ENCODE data around the gene SRRM4. TPM values are rescaled to one million over a fixed set of nuclear protein-coding genes. Genes with fewer than 3 reads are reported as not detected.

SRRM4 gene
- total RNA-seq, 1 donor from 2014 or later, result 0.19 TPM

DNA sequence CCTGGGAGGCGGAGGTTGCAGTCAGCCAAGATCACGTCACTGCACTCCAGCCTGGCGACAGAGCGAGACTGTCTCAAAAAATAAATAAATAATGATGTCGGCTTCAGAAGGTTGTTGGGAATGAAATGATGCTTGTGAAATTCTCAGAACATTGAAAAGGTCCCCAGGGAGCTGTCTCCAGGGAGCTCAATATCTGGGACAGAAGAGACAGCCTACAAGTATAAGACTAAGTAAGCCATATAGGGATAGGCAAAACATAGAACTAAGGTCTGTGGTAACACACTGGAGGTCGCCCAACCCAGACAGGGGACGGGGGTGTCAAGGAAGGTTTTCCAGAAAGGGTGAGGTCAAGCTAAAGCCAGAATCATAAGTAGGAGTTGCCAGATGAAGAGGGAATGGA is 167.9 kb downstream of the SRRM4 start:
- DNase-seq, result no peak
- TF ChIP-seq CTCF (IDR thresholded peaks at IDR 0.05; ENCODE audit: borderline replicate concordance), result no peak
- peaks cover 4% of the 10 kb centered on the region for H3K27me3 ChIP-seq (ENCODE audit: low read depth)
- intact Hi-C loops (cut with micrococcal nuclease), result no loop called here
- H3K4me1 ChIP-seq, result peaks cover 10% of the 10 kb centered on the region
- H3K4me3 ChIP-seq, result no peak overlapping the region
- H3K27ac ChIP-seq (replicated peaks), result no peak overlapping the region
- peaks cover 3% of the 10 kb centered on the region for H3K36me3 ChIP-seq
- H3K9me3 ChIP-seq (replicated peaks), result peaks cover 18% of the 10 kb centered on the region

DNA sequence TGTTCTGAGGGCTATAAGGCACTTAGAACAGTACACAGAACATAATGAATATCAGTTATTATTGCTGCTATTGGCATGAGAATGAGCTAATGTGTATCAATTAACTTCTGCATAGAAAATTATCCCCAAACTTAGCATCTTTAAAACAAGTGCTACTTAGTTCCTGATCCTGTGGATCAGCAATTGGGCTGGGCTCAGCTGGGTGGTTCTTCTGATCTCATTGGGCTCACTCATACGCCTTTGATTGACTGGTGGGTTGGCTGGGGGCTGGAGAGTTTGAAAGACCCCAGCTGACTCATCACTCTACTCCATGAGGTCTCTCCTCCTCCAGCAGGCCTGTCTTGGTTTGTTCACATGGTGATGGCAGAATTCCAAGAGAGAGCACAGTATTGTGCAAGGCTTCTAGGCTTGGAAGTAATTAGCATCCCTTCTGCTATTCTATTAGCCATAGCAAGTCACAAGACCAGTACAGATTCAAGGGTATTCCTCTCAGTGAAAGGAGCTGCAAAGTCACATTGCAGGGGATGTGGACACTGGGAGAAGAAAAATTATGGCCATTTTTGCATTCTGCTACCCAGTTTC is 170.2 kb downstream of the SRRM4 start:
- Histone ChIP-seq H3K27ac (replicated peaks) (no peak overlapping the region), H3K9me3 (replicated peaks) (peaks cover 18% of the 10 kb centered on the region), H3K36me3 (peaks cover 3% of the 10 kb centered on the region), H3K4me1 (peaks cover 16% of the 10 kb centered on the region), H3K27me3 (ENCODE audit: low read depth) (no peaks in the 10 kb centered on the region), H3K4me3 (no peak overlapping the region)
- intact Hi-C loops (cut with micrococcal nuclease), result no loop called here
- DNase-seq, result no peak
- no peak for TF ChIP-seq CTCF (IDR thresholded peaks at IDR 0.05; ENCODE audit: borderline replicate concordance)

DNA sequence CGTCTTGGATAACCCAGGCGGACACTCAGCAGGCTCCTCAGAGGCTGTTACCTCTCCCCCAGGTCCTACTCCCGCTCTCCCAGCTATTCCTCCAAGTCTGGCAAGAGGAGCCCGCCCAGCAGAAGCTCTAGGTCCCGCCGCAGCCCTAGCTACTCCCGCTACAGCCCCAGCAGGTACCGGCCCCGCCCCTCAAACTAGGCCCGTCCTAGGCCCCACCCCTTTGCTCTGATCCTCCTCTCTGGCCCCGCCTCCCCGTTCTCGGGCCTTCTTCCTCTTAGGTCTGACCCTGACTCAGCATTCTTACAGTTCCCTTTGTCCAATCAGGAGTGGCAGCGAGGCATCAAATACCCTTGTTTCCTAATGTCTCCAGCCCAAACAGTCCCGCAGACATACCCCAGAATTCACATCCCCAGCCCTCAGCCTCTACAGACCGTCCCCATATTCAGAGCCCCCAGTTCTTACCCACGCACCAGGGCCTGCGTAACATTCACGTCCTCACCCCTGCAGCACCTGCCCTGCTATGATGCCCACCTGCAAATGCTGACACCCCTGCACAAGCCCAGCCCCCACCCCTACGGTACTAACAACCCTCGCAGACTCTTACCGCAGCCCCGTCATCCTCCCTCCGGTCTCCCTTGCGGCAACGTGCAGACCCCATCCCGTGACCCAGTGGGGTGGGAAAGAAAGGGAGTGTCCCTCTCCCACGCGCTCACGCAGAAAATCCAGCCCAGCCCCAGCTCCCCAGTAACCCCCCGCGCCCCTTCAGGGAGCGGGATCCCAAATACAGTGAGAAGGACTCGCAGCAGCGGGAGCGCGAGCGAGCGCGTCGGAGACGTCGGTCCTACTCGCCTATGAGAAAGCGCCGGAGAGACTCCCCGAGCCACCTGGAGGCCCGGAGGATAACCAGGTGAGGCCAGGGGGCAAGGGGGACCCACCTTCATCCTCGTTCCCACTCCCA is 172.4 kb downstream of the SRRM4 start:
- H3K27ac ChIP-seq (replicated peaks), result no peak overlapping the region
- no peak for TF ChIP-seq CTCF (IDR thresholded peaks at IDR 0.05; ENCODE audit: borderline replicate concordance)
- DNase-seq, result peak; percentile 49
- peaks cover 3% of the 10 kb centered on the region for H3K36me3 ChIP-seq
- H3K4me3 ChIP-seq, result no peak overlapping the region
- intact Hi-C loops (cut with micrococcal nuclease), result no loop called here
- peaks cover 27% of the 10 kb centered on the region for H3K4me1 ChIP-seq
- H3K9me3 ChIP-seq (replicated peaks), result peaks cover 18% of the 10 kb centered on the region
- H3K27me3 ChIP-seq (ENCODE audit: low read depth), result no peaks in the 10 kb centered on the region

DNA sequence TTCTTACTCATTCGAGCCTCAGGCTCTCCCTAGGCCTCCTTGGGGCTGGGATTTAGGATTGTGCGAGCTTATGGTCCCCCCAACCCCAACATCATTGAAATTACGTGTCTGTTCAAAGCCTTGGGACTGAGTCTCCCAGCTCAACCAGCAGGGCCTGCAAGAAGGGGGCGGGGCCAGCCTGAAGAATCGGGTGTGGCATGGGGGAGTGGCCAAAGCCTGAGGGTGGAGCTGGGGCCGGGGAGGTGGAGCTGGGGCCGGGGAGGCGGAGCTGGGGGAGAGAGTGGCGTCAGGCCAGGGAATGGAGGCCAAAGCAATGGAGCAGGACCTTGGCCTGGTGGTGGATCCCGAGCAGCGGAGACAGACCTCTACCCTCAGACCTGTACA is 173.1 kb downstream of the SRRM4 start:
- intact Hi-C loops (cut with micrococcal nuclease), result no loop called here
- no peak for TF ChIP-seq CTCF (IDR thresholded peaks at IDR 0.05; ENCODE audit: borderline replicate concordance)
- H3K4me1 ChIP-seq, result peaks cover 32% of the 10 kb centered on the region
- no peak overlapping the region for H3K27ac ChIP-seq (replicated peaks)
- no peaks in the 10 kb centered on the region for H3K27me3 ChIP-seq (ENCODE audit: low read depth)
- H3K4me3 ChIP-seq, result no peak overlapping the region
- H3K36me3 ChIP-seq, result peaks cover 3% of the 10 kb centered on the region
- DNase-seq, result no peak
- H3K9me3 ChIP-seq (replicated peaks), result peaks cover 18% of the 10 kb centered on the region

DNA sequence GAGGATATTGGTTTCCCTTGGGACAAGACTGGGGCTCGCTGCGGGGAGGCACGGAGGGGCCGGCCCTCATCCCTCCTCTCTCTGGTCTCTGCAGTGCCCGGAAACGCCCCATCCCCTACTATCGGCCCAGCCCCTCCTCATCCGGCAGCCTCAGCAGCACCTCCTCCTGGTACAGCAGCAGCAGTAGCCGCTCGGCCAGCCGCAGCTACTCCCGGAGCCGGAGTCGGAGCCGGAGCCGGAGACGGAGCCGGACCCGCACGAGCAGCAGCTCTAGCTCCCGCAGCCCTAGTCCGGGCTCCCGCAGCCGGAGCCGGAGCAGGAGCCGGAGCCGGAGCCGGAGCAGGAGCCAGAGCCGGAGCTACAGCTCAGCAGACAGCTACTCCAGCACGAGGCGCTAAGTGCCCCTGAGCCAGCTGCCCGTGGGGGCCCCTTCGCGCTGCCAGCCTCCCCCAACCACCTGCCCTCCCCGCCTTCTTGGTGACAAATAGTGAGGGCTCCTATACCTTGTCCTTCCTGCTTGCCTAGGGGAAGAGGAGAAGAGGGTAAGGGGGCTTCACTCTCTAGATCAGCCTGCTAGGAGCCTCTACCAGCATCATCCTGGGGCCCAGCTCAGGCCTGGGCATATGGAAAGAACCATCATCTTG is 175.2 kb downstream of the SRRM4 start:
- TF ChIP-seq CTCF (IDR thresholded peaks at IDR 0.05; ENCODE audit: borderline replicate concordance), result peak; percentile 26
- Histone ChIP-seq H3K27ac (replicated peaks) (peak overlapping the region; percentile 88), H3K36me3 (peaks cover 3% of the 10 kb centered on the region), H3K27me3 (ENCODE audit: low read depth) (no peaks in the 10 kb centered on the region), H3K4me1 (peaks cover 47% of the 10 kb centered on the region), H3K9me3 (replicated peaks) (peaks cover 8% of the 10 kb centered on the region), H3K4me3 (no peak overlapping the region)
- DNase-seq, result no peak
- intact Hi-C loops (cut with micrococcal nuclease), result no loop called here
